Measurements from ENCODE around the gene POLR3C.

The POLR3C gene

GRCh38 chr1:145887631-145888030 is 63.6 kb downstream of the POLR3C start:
- no peaks in the 10 kb centered on the region for H3K36me3 ChIP-seq (ENCODE audit: control insufficient read depth, insufficient read depth, low read length)
- H3K27me3 ChIP-seq (replicated peaks; ENCODE audit: control insufficient read depth, insufficient read depth, low read length, poor library complexity, severe bottlenecking) = peaks cover 8% of the 10 kb centered on the region
- no peak overlapping the region for H3K4me3 ChIP-seq (ENCODE audit: insufficient read depth, low read depth, low read length, poor library complexity, severe bottlenecking)
- DNase-seq = no peak
- H3K9me3 ChIP-seq (ENCODE audit: control insufficient read depth, low read length) = no peaks in the 10 kb centered on the region
- peaks cover 13% of the 10 kb centered on the region for H3K4me1 ChIP-seq (ENCODE audit: control insufficient read depth, insufficient read depth, low read length, poor library complexity, severe bottlenecking)
- H3K27ac ChIP-seq (ENCODE audit: insufficient read depth, low read length, poor library complexity, severe bottlenecking) = no peak overlapping the region

- H3K36me3 ChIP-seq (ENCODE audit: control insufficient read depth, insufficient read depth, low read length) = no peaks in the 10 kb centered on the region
- no peak for DNase-seq
- H3K4me3 ChIP-seq (ENCODE audit: insufficient read depth, low read depth, low read length, poor library complexity, severe bottlenecking) = no peak overlapping the region
- peaks cover under 1% of the 10 kb centered on the region for H3K27me3 ChIP-seq (replicated peaks; ENCODE audit: control insufficient read depth, insufficient read depth, low read length, poor library complexity, severe bottlenecking)
- peaks cover 13% of the 10 kb centered on the region for H3K4me1 ChIP-seq (ENCODE audit: control insufficient read depth, insufficient read depth, low read length, poor library complexity, severe bottlenecking)
- no peak overlapping the region for H3K27ac ChIP-seq (ENCODE audit: insufficient read depth, low read length, poor library complexity, severe bottlenecking)
- no peaks in the 10 kb centered on the region for H3K9me3 ChIP-seq (ENCODE audit: control insufficient read depth, low read length)
Observed at GRCh38 chr1:145889722-145890121, 65.7 kb downstream of the POLR3C start.

- no peak overlapping the region for H3K27ac ChIP-seq (ENCODE audit: insufficient read depth, low read length, poor library complexity, severe bottlenecking)
- H3K27me3 ChIP-seq (replicated peaks; ENCODE audit: control insufficient read depth, insufficient read depth, low read length, poor library complexity, severe bottlenecking) = no peaks in the 10 kb centered on the region
- H3K36me3 ChIP-seq (ENCODE audit: control insufficient read depth, insufficient read depth, low read length) = no peaks in the 10 kb centered on the region
- H3K4me1 ChIP-seq (ENCODE audit: control insufficient read depth, insufficient read depth, low read length, poor library complexity, severe bottlenecking) = peaks cover under 1% of the 10 kb centered on the region
- no peak overlapping the region for H3K4me3 ChIP-seq (ENCODE audit: insufficient read depth, low read depth, low read length, poor library complexity, severe bottlenecking)
- DNase-seq = no peak
- no peaks in the 10 kb centered on the region for H3K9me3 ChIP-seq (ENCODE audit: control insufficient read depth, low read length)
Observed at GRCh38 chr1:145891143-145891542, 67.1 kb downstream of the POLR3C start.

- no peaks in the 10 kb centered on the region for H3K4me1 ChIP-seq (ENCODE audit: control insufficient read depth, insufficient read depth, low read length, poor library complexity, severe bottlenecking)
- DNase-seq = peak; percentile 4 to 37 (median 5)
- no peaks in the 10 kb centered on the region for H3K27me3 ChIP-seq (replicated peaks; ENCODE audit: control insufficient read depth, insufficient read depth, low read length, poor library complexity, severe bottlenecking)
- H3K4me3 ChIP-seq (ENCODE audit: insufficient read depth, low read depth, low read length, poor library complexity, severe bottlenecking) = no peak overlapping the region
- H3K27ac ChIP-seq (ENCODE audit: insufficient read depth, low read length, poor library complexity, severe bottlenecking) = no peak overlapping the region
- no peaks in the 10 kb centered on the region for H3K9me3 ChIP-seq (ENCODE audit: control insufficient read depth, low read length)
- H3K36me3 ChIP-seq (ENCODE audit: control insufficient read depth, insufficient read depth, low read length) = no peaks in the 10 kb centered on the region
Observed at GRCh38 chr1:145891587-145892485, 67.8 kb downstream of the POLR3C start.

GRCh38 chr1:145892486-145893087 is 68.6 kb downstream of the POLR3C start:
- Histone ChIP-seq H3K9me3 (ENCODE audit: control insufficient read depth, low read length) (no peaks in the 10 kb centered on the region), H3K27ac (ENCODE audit: insufficient read depth, low read length, poor library complexity, severe bottlenecking) (no peak overlapping the region), H3K4me1 (ENCODE audit: control insufficient read depth, insufficient read depth, low read length, poor library complexity, severe bottlenecking) (no peaks in the 10 kb centered on the region), H3K36me3 (ENCODE audit: control insufficient read depth, insufficient read depth, low read length) (no peaks in the 10 kb centered on the region), H3K27me3 (replicated peaks; ENCODE audit: control insufficient read depth, insufficient read depth, low read length, poor library complexity, severe bottlenecking) (no peaks in the 10 kb centered on the region), H3K4me3 (ENCODE audit: insufficient read depth, low read depth, low read length, poor library complexity, severe bottlenecking) (no peak overlapping the region)
- no peak for DNase-seq

GRCh38 chr1:145893306-145894055 is 69.5 kb downstream of the POLR3C start:
- H3K27ac ChIP-seq (ENCODE audit: insufficient read depth, low read length, poor library complexity, severe bottlenecking) = no peak overlapping the region
- no peaks in the 10 kb centered on the region for H3K4me1 ChIP-seq (ENCODE audit: control insufficient read depth, insufficient read depth, low read length, poor library complexity, severe bottlenecking)
- H3K36me3 ChIP-seq (ENCODE audit: control insufficient read depth, insufficient read depth, low read length) = no peaks in the 10 kb centered on the region
- no peaks in the 10 kb centered on the region for H3K9me3 ChIP-seq (ENCODE audit: control insufficient read depth, low read length)
- no peak overlapping the region for H3K4me3 ChIP-seq (ENCODE audit: insufficient read depth, low read depth, low read length, poor library complexity, severe bottlenecking)
- DNase-seq = no peak
- H3K27me3 ChIP-seq (replicated peaks; ENCODE audit: control insufficient read depth, insufficient read depth, low read length, poor library complexity, severe bottlenecking) = no peaks in the 10 kb centered on the region
